Amniotic stem cell (primary cell): ENCODE measurements around the gene ORMDL3.
"Not testable (repeated sequence)": the region's sequence is repeated elsewhere in the genome, so short reads cannot be mapped to it uniquely, and the experiment has no call there.

Experiments used
- DNase-seq: peaks from one replicate; lab custom pipeline; 2025; lab: John Stamatoyannopoulos, UW

ORMDL3 gene

DNA sequence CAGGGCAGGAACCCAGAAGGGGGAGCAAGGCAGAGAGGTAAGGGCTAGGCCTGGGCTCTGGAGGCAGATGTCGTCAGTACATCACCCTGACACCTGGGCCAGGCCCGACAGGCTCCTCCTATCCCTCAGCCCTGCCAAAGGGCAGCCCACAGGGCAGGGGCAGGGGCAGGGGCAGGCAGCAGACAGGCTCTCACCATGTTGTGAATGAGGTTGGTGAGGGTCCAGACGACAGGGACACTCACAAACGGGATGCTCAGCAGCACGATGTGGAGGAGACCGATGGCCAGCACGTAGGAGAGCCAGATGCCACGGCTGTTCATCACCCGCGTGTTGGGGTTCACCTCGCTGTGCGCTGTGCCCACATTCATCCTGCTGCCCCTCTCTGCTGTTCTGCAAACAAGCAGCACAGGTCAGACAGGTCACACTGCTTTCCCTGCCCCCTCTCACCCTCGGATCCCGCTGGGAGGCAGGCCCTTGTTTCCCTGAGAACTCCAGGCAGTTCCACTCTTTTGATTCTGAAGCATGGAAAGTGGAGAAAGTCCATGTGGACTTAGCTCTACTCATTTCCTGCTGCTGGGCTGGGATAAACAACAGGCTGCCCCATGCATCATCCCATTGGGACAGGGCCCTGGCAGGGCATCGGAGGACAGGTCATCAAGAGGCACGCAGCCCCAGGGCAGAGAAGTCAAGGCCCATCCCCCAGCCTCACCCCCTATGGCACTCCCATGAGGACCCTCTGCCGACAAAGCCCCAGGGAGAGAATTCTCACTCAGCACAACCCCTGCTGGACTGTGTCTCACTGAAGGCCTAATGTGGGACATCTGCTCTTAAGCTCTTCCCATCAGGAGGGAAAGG, 3.3 kb downstream of the ORMDL3 start:
- no peak for DNase-seq

GRCh38 chr17:39923230-39923629, 4.2 kb downstream of the ORMDL3 start:
- no peak for DNase-seq

- no peak for DNase-seq
These were observed 5.4 kb downstream of the ORMDL3 start for GRCh38 chr17:39922006-39922405.

DNA sequence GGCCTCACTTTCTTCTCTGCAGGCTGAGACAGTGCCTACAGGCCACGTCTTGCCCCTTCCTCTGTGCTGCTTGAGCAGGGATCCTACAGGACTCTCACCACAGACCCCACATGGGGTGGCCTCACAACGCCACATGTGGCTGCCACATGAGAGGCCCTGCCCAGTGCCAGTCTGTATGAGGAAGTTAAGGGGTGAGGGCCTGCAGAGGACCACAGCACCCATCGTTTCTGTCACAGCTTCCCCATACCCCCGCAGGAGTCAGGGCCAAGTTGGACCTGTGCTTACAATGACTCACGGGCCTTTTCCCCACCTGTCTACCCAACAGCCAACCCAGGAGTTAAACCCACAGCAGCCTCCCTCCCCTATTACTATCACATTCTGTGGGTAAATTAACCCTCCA, 6.1 kb downstream of the ORMDL3 start:
- no peak for DNase-seq

DNA sequence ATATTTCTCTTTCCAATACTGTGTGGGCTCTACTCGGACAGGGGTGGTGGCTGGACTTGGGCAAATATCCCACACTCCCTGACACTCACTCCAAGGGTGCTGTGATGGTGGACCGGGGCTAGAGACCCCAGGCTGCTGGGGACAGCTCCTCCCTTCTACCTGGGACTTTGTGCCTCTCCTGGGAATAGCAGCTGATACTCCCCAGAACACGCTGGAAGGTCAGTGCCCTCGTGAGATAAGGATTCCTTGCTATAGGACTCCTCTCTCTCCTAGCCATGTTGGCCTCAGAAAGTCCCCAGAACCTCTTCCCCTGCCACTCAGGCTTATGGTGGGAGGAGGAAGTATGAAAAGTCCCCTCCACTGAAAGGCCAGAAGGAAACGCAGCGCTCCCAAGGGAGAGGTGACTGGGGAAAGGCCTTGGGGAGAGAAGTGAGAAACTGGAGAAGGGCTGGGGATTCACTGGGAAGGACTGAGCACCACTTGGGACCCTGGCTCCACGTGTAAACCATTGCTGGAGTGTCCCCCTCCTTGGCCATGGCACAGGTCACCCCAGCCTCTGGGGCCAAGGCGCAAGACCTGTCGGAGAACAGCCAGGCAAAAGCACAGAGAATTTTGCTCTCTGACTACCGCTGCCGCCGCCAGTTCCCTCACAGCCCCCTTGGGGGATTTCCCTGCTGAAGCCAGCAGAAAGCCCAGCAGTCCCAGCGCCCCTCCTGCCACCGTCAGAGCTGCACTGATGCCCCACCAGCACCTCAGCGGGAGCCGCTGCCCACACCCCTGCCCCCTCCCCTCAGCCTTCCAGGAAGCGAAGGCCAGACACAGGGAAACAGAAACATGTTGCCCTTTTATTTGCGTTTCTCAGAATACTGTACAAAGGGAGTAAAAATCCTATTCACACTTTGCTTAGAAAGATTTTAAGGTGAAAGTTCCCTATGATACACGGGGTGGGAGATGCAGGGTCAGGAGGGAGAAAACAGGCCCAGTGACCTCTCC, 6.9 kb downstream of the ORMDL3 start:
- DNase-seq: no peak

DNA sequence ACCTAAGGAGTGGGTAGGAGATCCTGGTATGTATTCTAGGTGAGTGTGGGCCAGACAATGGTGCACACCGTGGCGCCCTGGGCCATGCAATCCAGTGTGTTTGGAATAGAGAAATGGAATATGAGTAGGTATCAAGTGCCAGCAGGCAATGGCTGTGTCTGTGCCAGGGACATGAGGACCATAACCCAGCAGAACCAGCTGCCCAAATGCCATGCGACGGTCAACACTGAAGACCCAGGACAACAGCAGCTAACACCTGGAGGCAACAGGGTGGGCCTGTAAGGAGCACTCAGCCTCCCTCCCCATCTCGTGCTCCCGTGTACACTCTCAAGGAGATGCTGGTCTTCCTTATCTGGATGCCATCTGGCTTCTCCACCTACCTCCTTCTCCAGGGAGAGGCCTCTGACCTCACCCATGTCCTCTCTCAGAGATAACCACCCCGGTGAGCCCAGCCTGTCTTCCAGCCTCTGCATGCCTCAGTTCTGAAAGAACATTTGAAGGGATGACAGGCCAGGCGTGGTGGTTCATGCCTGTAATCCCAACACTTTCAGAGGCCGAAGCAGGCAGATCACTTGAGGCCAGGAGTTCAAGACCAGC, 8.2 kb downstream of the ORMDL3 start:
- no peak for DNase-seq

DNA sequence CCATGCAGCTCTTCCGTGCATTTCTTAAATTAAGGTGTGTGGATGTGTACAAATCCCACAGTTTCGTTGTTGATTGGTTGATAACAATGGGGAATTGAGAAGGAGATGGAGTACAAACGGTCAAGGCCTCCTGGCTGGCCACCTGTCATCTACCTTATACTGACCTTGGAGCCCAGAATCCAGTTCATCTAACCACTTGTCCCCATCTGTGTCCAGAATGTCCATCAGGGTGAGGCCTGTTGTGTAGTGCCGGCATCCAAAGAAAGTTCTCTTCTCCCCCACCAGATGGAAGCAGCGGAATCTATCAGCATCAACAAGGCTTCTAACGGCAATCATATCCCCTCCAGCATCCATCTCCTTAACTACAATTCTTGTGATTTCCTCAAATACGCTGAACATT, 10.5 kb downstream of the ORMDL3 start:
- DNase-seq: no peak

DNA sequence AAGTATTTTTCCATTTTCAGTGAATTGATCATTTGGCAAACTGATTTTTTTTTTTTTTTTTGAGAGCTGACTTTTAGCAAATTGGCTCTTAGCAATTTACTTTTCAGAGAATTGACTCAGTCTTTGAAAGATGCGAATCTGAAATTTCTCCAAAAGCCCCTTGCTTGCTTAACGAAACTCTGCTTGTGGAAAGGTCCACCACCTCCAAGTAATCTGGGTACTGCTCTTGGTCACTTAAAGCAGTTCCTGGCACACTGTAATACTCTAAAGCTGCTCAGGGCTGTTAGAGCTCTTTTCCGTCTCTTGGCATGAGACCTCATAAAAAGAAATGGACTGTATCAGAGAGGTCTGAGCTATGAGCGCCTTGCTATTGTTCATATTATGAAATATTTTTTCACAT, 11.8 kb downstream of the ORMDL3 start:
- no peak for DNase-seq

- no peak for DNase-seq
These were observed 13.4 kb downstream of the ORMDL3 start for GRCh38 chr17:39913989-39914388.

DNA sequence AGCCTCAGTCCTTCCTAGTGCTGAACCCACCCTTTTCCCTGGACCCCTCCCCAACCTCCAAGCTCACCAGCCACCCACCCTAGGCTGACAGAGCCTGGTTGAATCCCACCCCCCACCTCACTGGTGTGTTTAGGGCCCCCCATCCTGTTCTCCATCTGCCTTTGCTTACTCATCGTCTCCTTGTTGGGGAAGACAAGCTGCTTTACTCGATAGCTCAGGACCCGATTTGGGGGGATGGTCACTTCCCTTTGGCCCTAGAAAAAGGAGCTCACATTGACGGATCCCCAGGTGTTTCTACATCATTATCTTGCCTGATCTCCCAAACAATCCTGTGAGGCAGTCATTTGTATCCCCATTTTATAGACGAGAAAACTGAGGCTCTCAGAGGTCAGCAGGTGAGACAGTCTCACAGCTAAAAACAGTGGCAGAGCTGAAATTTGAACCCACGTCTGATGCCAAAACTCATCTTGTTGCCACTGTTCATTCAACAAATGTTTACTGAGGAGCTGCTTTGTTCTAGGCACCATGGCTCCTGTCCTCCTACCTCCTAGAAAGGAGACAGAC, 18.5 kb downstream of the ORMDL3 start:
- DNase-seq: no peak

- no peak for DNase-seq
These were observed 22.5 kb downstream of the ORMDL3 start for GRCh38 chr17:39904990-39905288.

- DNase-seq: no peak
These were observed 24.1 kb downstream of the ORMDL3 start for GRCh38 chr17:39903158-39903884.

DNA sequence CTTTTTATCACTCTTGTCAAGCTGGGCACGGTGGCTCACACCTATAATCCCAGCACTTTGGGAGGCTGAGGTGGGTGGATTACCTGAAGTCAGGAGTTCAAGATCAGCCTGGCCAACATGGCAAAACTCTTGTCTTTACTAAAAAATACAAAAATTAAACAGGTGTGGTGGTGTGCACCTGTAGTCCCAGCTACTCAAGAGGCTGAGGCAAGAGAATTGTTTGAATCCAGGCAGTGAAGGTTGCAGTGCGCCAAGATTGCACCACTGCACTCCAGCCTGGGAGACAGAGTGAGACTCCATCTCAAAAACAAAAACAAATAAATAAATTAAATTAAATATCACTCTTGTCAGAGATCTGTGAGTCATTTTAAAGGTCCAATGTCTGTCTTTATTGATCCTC, 25.4 kb downstream of the ORMDL3 start:
- not testable (repeated sequence) for DNase-seq

DNA sequence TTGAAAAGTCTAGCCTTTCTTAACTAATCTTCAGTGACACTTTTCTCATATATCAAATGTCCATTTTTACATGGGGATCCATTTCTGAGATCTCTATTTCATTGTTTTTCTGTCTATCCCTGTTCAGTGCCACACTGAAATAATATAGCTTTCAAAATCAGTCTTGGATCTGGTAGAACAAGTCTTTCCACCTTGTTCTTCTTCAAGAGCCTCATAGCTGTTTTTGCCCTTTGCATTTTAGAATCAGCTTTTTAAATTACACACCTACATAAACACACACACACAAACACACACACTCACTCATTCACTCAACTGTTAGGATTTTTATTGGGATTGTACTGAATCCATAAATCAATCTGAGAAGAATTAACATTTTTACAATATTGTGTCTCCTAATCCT, 28.2 kb downstream of the ORMDL3 start:
- no peak for DNase-seq

DNA sequence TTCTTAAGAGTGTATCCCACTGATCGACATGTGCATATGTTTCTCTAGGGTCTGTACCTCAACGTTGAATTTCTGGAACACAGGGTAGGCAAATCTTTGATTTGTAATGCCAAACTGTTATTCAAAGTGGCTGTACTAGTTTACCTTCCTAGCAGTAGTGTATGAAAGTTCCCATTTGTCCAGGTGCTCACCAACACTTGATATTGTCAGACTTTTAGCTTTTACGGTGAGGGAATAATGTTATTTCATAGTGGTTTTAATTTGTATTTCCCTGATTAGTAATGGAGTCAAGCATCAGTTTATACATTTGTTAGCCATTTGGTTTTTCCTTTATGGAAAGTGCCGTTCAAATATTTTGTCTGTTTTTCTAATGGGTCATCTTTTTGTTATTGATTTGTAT, 29.3 kb downstream of the ORMDL3 start:
- DNase-seq: no peak

GRCh38 chr17:39894681-39895376, 32.6 kb downstream of the ORMDL3 start:
- no peak for DNase-seq

- no peak for DNase-seq
These were observed 38.2 kb downstream of the ORMDL3 start for GRCh38 chr17:39889200-39889599.

DNA sequence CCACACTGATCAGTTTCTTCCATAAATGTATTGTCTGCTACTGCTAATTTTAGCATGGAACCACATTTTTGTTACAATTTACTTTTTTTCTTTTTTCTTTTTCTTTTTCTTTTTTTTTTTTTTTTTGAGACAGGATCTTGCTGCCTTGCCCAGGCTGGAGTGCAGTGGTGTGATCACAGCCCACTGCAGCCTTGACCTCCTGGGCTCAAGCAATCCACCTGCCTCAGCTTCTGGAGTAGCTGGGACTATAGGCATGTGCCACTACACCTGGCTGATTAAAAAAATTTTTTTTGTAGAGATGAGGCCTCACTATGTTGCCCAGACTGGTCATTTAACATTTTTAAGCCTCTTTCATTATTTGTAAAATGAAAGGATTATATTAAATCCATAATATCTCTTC, 40.3 kb downstream of the ORMDL3 start:
- no peak for DNase-seq

DNA sequence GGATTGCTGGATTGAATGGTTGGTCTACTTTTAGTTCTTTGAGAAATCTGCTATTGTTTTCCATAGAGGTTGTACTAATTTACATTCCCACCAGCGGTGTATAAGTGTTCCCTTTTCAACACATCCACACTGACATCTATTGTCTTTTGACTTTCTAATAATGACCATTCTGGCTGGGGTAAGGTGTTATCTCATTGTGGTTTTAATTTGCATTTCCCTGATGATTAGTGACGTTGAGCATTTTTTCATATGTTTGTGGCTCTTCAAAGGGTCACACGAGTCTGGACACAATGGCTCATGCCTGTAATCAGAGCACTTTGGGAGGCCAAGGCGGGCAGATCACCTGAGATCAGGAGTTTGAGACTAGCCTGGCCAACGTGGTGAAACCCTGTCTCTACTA, 41.3 kb downstream of the ORMDL3 start:
- not testable (repeated sequence) for DNase-seq

GRCh38 chr17:39872751-39873150, 54.6 kb downstream of the ORMDL3 start:
- DNase-seq: peak; percentile 2

GRCh38 chr17:39871801-39872200, 55.6 kb downstream of the ORMDL3 start:
- no peak for DNase-seq
